Medulla oblongata (tissue), 1 donor: ENCODE data around the gene GHDC.
"Not testable (repeated sequence)": the region's sequence is repeated elsewhere in the genome, so short reads cannot be mapped to it uniquely, and the experiment has no call there.

Source experiments
- DNase-seq: peaks from one replicate; pipeline ENCODE4 v3.0.0-alpha.2; 2015; ENCODE audit errors: extremely low spot score

The GHDC gene

DNA sequence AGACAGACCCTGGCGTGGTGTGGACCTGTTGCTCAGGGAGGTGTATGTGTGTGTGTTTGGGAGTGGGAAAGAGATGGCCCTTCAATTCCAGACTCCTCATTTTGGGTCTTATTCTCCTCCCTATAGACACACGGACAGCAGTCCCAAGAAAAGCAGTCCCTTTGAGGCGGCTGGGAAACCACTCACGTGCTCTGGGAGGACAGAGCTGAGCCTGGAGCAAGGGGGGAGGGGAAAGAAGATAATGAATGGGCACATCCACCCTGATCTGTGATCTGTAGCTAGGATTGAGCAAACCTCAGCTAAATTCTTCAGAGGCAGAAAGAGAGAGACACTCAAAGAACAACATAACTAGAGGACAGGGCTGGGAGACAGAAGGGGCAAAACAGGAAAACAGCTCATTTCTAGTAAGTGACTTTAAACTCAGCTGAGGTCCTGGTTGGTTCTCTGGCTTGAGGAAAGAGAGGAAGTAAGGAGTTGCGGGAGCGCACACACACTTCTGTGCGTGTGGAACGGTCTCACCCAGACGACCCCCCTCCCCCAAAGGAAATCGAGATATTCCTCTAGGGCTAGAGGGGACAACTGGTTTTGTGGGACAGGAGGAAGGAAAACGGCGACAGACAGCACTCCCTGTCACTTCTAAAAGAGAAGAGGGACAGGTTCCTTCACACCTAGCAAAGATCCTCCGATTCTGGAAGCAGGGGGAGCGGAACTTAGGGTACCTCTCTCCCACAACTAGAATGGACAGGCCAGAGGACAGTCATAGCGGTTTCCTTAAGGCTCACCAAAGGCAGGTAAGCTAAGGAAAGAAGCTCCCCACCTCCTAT lies 40.2 kb downstream of the GHDC start:
- DNase-seq, result no peak

DNA sequence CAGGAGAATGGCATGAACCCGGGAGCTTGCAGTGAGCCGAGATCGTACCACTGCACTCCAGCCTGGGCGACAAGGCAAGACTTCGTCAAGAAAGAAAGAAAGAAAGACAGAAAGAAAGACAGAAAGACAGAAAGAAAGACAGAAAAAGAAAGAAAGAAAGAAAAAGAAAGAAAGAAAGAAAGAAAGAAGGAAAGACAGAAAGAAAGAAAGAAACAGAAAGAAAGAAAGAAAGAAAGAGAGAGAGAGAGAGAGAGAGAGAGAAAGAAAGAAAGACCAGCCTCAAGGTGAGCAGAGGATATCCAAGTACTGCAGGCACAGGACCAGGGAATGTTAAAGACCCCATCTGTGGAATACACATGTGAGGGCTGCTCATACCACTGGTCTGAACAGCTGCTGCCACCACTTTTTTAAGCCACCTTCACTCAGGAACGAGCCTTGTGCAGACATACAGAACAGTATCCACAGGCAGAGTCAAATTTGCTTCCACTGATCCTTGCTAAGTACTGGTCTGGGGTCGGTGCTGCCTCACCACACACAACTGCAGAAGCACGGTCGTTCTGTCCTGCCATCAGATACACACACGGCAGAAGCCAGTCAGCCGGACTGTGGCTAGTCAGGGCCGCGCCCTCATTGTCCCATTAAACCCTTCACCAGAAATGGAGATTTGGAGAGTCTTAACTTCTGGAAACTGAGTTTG lies 47.2 kb downstream of the GHDC start:
- no peak for DNase-seq

DNA sequence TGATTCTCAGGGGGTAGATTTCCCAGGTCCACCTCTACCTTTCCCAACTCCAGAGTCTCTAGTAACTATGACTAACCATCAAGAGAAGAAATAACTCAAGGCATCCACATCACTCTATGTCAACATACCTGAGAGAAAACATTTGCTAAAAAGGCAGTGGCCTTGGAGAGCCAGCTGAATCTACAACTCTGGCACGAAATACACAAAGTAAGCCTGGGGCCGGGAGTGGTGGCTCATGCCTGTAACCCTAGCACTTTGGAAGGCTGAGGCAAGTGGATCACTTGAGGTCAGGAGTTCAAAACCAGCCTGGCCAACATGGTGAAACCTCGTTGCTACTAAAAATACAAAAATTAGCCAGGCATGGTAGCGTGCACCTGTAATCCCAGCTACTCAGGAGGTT lies 51.2 kb downstream of the GHDC start:
- not testable (repeated sequence) for DNase-seq

DNA sequence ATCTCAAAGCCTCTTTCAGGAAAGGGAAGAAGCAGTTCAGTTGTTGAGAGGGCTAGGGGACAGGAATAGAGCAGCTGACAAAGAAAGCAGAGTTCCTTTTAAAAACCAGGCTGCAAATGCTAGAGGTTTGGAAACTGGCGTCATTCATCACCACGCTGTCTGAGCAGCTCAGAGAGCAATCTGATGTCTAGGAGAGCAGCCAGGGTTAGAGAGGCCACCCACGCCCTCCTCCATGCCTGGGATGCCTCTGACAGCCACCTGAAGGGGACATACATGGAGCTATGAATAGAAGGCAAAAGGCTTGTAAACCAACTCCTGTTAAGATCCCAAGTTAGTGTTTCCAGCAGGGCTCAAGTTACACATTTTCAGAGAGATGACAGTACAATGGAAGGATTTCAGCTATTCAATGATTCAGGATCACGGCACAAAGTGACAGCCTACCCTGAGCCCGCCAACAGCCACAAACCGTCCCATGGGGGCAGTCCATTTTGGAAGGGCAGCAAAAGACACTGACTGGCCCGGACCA lies 51.9 kb downstream of the GHDC start:
- DNase-seq, result peak; percentile 56

DNA sequence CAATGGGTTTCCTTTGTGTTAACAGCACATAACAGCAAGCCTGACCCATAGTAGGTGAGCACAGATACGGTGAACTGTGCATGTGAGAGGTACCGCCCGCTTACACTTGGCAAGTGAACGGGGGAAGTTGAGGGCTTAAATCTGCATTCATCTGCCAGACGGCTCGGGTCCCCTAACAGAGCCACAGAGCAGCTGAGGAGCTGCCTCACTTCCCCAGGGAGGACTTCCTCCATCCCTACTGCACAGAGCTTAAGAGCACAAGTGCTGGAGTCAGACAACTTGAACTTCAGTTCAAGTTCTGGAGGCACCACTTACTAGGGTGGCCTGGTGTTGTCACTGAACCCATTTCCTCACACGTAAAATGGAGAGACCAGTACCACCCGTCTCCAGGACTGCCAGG lies 52.9 kb downstream of the GHDC start:
- DNase-seq, result no peak

DNA sequence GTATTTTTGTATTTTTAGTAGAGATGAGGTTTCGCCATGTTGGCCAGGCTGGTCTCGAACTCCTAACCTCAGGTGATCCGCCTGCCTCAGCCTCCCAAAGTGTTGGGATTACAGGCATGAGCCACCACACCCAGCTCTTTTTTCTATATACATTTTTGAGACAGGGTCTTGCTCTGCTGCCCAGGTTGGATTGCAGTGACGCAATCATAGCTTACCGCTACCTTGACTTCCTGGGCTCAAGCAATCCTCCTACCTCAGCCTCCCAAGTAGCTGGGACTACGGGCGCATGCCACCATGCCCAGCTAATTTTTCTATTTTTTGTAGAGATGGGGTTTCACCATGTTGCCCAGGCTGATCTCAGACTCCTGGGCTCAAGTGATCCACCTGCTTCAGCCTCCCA lies 53.6 kb downstream of the GHDC start:
- DNase-seq, result not testable (repeated sequence)
